Suprapubic skin (tissue), 4 donors: ENCODE results near the gene VIPR1. TPM values are rescaled to one million over a fixed set of nuclear protein-coding genes. Genes with fewer than 3 reads are reported as not detected.

Experiments used
- DNase-seq, 2 donors: peaks; one replicate each; pipeline ENCODE4 v3.0.0-alpha.2; 2019; ENCODE audit warnings: low spot score in 2 of 2
- H3K27ac ChIP-seq: fragments of 200-600 bp; sonication (generic); one replicate; pipeline ENCODE4 v1.5.1; 2019
- H3K27me3 ChIP-seq: fragments of 200-600 bp; sonication (generic); one replicate; pipeline ENCODE4 v1.5.1; 2019
- H3K36me3 ChIP-seq: fragments of 200-600 bp; sonication (generic); one replicate; pipeline ENCODE4 v1.5.1; 2019
- H3K4me1 ChIP-seq: fragments of 200-600 bp; sonication (generic); one replicate; pipeline ENCODE4 v1.5.1; 2019
- H3K4me3 ChIP-seq: fragments of 200-600 bp; sonication (generic); one replicate; pipeline ENCODE4 v1.5.1; 2019; ENCODE audit warnings: mild to moderate bottlenecking
- H3K9me3 ChIP-seq: fragments of 200-600 bp; sonication (generic); one replicate; pipeline ENCODE4 v1.5.1; 2019
- EP300 ChIP-seq: sonication (generic); formaldehyde crosslinking; IDR thresholded peaks from one replicate; pipeline ENCODE4 v1.6.1; 2017; ENCODE audit warnings: antibody characterized with exemption
- POLR2A ChIP-seq, 2 donors: fragments of 450-650 bp; IDR thresholded peaks; one replicate each; pipeline ENCODE4 v1.6.1; 2017; ENCODE audit warnings: antibody characterized with exemption in 2 of 2, mild to moderate bottlenecking in 2 of 2, moderate library complexity in 2 of 2
- POLR2AphosphoS5 ChIP-seq, 3 donors: sonication (generic); formaldehyde crosslinking; IDR thresholded peaks; one replicate each; pipeline ENCODE4 v1.6.1; 2017; ENCODE audit warnings: antibody characterized with exemption in 3 of 3
- WGBS: methylation state at CpG from one replicate; pipeline ENCODE4 v1.1.5; 2018; 5-methylcytosine and 5-hydroxymethylcytosine counted together
- total RNA-seq, 4 donors: library from RNA; depleted of rRNA; stranded (reverse); fragments of >200 nt; gene quantifications; one replicate each; pipeline ENCODE4 v1.1.0, GENCODE V29; 2016
- TF ChIP-seq, protein P1 (sequence below), 2 donors: fragments of 200-600 bp in 1 of 2; fragments of 450-650 bp in 1 of 2; sonication (generic) in 1 of 2; IDR thresholded peaks; one replicate each; pipeline ENCODE4 v1.5.1; 2016 to 2019; ENCODE audit warnings: antibody characterized with exemption in 2 of 2, mild to moderate bottlenecking in 1 of 2, moderate library complexity in 1 of 2

VIPR1 gene
- 100 to 1,000 TPM in 1 of 4 donors, 10 to 100 TPM in 3; 39.8 to 148 (median 74.3) TPM for total RNA-seq

- H3K36me3 ChIP-seq, result no peaks in the 10 kb centered on the region
- H3K27ac ChIP-seq, result peak within 1 kb of the TSS; percentile 71
- TF ChIP-seq EP300, result no peak
- no peak for TF ChIP-seq POLR2AphosphoS5 (IDR thresholded peaks at IDR 0.05)
- TF ChIP-seq POLR2A (IDR thresholded peaks at IDR 0.05), result no peak
- TF ChIP-seq, protein P1, sequence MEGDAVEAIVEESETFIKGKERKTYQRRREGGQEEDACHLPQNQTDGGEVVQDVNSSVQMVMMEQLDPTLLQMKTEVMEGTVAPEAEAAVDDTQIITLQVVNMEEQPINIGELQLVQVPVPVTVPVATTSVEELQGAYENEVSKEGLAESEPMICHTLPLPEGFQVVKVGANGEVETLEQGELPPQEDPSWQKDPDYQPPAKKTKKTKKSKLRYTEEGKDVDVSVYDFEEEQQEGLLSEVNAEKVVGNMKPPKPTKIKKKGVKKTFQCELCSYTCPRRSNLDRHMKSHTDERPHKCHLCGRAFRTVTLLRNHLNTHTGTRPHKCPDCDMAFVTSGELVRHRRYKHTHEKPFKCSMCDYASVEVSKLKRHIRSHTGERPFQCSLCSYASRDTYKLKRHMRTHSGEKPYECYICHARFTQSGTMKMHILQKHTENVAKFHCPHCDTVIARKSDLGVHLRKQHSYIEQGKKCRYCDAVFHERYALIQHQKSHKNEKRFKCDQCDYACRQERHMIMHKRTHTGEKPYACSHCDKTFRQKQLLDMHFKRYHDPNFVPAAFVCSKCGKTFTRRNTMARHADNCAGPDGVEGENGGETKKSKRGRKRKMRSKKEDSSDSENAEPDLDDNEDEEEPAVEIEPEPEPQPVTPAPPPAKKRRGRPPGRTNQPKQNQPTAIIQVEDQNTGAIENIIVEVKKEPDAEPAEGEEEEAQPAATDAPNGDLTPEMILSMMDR (IDR thresholded peaks at IDR 0.05), result no peak
- 15% methylated on average over 22 of the region's 69 CpGs for WGBS
- peaks cover 21% of the 10 kb centered on the region for H3K27me3 ChIP-seq
- peak within 1 kb of the TSS; percentile 64 for H3K4me3 ChIP-seq
- H3K4me1 ChIP-seq, result peaks cover 46% of the 10 kb centered on the region
- no peaks in the 10 kb centered on the region for H3K9me3 ChIP-seq
- DNase-seq, result peak; percentile 84 to 86
Measured at GRCh38 chr3:42502429-42503250, at the start of gene VIPR1. VIPR1 (plus strand) TSS chr3:42502643; CDS start chr3:42502736, 93 bp downstream.

- Histone ChIP-seq H3K9me3 (no peaks in the 10 kb centered on the region), H3K36me3 (no peaks in the 10 kb centered on the region), H3K4me1 (peaks cover 4% of the 10 kb centered on the region), H3K27ac (no peak overlapping the region), H3K27me3 (no peaks in the 10 kb centered on the region), H3K4me3 (no peak overlapping the region)
- no peak for DNase-seq
- TF ChIP-seq POLR2A (IDR thresholded peaks at IDR 0.05) (no peak), EP300 (no peak), POLR2AphosphoS5 (IDR thresholded peaks at IDR 0.05) (no peak)
- TF ChIP-seq, protein P1 (IDR thresholded peaks at IDR 0.05), result no peak
Measured at GRCh38 chr3:42456211-42456610, 46.2 kb upstream of the VIPR1 start.

DNA sequence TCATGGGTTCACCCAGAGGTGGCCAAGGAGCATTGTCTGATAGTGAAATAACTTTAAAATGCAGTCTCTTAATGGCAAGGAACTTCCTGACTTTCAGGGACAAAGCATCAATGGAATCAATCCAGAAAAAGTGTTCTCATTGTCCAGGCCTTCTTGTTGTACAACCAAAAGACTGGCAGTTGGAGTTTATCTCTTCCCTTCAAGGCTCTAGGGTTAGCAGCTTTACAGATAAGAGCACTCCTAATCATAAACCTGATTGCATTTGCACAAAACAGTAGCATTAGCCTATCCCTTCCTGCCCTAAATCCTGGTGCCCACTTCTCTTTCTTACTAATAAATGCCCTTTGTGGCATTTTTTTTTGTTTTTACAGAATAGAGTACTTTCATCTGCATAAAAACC, 43.3 kb upstream of the VIPR1 start:
- no peaks in the 10 kb centered on the region for H3K4me1 ChIP-seq

GRCh38 chr3:42461762-42462161, 40.7 kb upstream of the VIPR1 start:
- no peak for DNase-seq
- H3K4me1 ChIP-seq, result no peaks in the 10 kb centered on the region
- H3K9me3 ChIP-seq, result no peaks in the 10 kb centered on the region
- H3K27ac ChIP-seq, result no peak overlapping the region
- no peaks in the 10 kb centered on the region for H3K27me3 ChIP-seq
- 73% methylated on average over 2 of the region's 2 CpGs for WGBS
- TF ChIP-seq POLR2AphosphoS5 (IDR thresholded peaks at IDR 0.05) (no peak), EP300 (no peak)
- H3K36me3 ChIP-seq, result no peaks in the 10 kb centered on the region
- no peak overlapping the region for H3K4me3 ChIP-seq

More for the DNA sequence above, 43.3 kb upstream of the VIPR1 start:
- TF ChIP-seq EP300 (no peak), POLR2AphosphoS5 (IDR thresholded peaks at IDR 0.05) (no peak), POLR2A (IDR thresholded peaks at IDR 0.05) (no peak)
- TF ChIP-seq, protein P1 (IDR thresholded peaks at IDR 0.05), result no peak
- H3K27ac ChIP-seq, result no peak overlapping the region
- no peak overlapping the region for H3K4me3 ChIP-seq
- no peaks in the 10 kb centered on the region for H3K36me3 ChIP-seq
- H3K27me3 ChIP-seq, result no peaks in the 10 kb centered on the region
- H3K9me3 ChIP-seq, result no peaks in the 10 kb centered on the region
- no peak for DNase-seq

DNA sequence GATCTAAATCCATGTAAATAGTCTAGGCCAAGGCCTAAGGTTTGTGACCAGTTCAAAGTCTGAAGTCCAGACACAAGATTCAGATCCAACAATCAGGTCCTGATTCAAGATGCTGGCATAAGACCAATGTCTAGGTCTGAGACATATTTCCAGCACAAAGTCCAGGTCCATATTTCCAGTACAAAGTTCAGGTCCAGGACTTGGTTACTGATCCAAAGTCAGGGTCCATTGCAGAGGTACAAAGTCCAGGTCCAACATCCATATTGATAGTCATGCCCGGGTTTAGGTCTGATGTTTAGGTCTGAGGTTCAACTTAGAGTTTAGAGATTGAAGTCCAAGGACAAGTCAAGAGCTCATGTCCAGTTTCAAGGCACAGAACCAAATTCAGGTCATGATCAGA, 39.4 kb upstream of the VIPR1 start:
- no peaks in the 10 kb centered on the region for H3K9me3 ChIP-seq
- no peaks in the 10 kb centered on the region for H3K27me3 ChIP-seq
- no peak for DNase-seq
- no peaks in the 10 kb centered on the region for H3K4me1 ChIP-seq
- no peak overlapping the region for H3K27ac ChIP-seq
- TF ChIP-seq, protein P1 (IDR thresholded peaks at IDR 0.05), result no peak
- TF ChIP-seq POLR2A (IDR thresholded peaks at IDR 0.05), result no peak
- no peak for TF ChIP-seq POLR2AphosphoS5 (IDR thresholded peaks at IDR 0.05)
- no peak for TF ChIP-seq EP300
- no peaks in the 10 kb centered on the region for H3K36me3 ChIP-seq
- H3K4me3 ChIP-seq, result no peak overlapping the region
- WGBS, result 100% methylated on average over 1 of the region's 1 CpG
